ENCODE data around the gene SPSB4. TPM values are rescaled to one million over a fixed set of nuclear protein-coding genes. Genes with fewer than 3 reads are reported as not detected.
A peak's percentile ranks its signal among the peaks of the same experiment; 100 is the strongest.

Gene SPSB4
- total RNA-seq: 10 to 100 TPM; 18.2 to 48.1 TPM

GRCh38 chr3:141050576-141051442 lies at the start of gene SPSB4:
SPSB4 (plus strand) TSS chr3:141051347; CDS start chr3:141066105, 14,758 bp downstream.
- Histone ChIP-seq H3K27me3 (no peaks in the 10 kb centered on the region), H3K27ac (peak within 1 kb of the TSS; percentile 71 to 92 (median 81)), H3K9me3 (no peaks in the 10 kb centered on the region), H3K4me3 (peak within 1 kb of the TSS; percentile 14 to 30), H3K4me1 (peaks cover 46% of the 10 kb centered on the region), H3K36me3 (replicated peaks in 1 of 2; ENCODE audit: insufficient read depth in 1 of 2, low read depth in 2 of 2) (no peaks in the 10 kb centered on the region)
- DNase-seq (peak; percentile 90 to 92 (median 92)), ATAC-seq (peak; percentile 93)
- intact Hi-C loops (cut with DNase I): no loop called here
- TF ChIP-seq POLR2A (IDR thresholded peaks at IDR 0.05) (peak; percentile 59 to 83 (median 61)), CTCF (IDR thresholded peaks at IDR 0.05) (peak; percentile 18 to 83 (median 64))
- 6 to 30% methylated on average over 17 to 58 of the region's 68 CpGs for WGBS, 2 donors

GRCh38 chr3:141006344-141006743 lies 44.8 kb upstream of the SPSB4 start:
- no peaks in the 10 kb centered on the region for H3K9me3 ChIP-seq
- H3K4me1 ChIP-seq: no peaks in the 10 kb centered on the region
- no peaks in the 10 kb centered on the region for H3K27me3 ChIP-seq
- 93 to 96% methylated on average over 1 of the region's 1 CpG for WGBS, 2 donors
- TF ChIP-seq POLR2A (IDR thresholded peaks at IDR 0.05) (no peak), CTCF (IDR thresholded peaks at IDR 0.05) (no peak)
- H3K36me3 ChIP-seq (replicated peaks in 1 of 2; ENCODE audit: insufficient read depth in 1 of 2, low read depth in 2 of 2): no peaks in the 10 kb centered on the region
- H3K27ac ChIP-seq: no peak overlapping the region
- intact Hi-C loops (cut with DNase I): no loop called here
- ATAC-seq (no peak), DNase-seq (no peak)
- no peak overlapping the region for H3K4me3 ChIP-seq

- intact Hi-C loops (cut with DNase I): no loop called here
- WGBS, 2 donors: 65 to 79% methylated on average over 3 of the region's 3 CpGs
- TF ChIP-seq CTCF (IDR thresholded peaks at IDR 0.05): no peak
- no peak for TF ChIP-seq POLR2A (IDR thresholded peaks at IDR 0.05)
- Histone ChIP-seq H3K4me1 (no peaks in the 10 kb centered on the region), H3K27me3 (no peaks in the 10 kb centered on the region), H3K4me3 (no peak overlapping the region), H3K27ac (no peak overlapping the region), H3K9me3 (no peaks in the 10 kb centered on the region), H3K36me3 (replicated peaks in 1 of 2; ENCODE audit: insufficient read depth in 1 of 2, low read depth in 2 of 2) (no peaks in the 10 kb centered on the region)
- ATAC-seq (no peak), DNase-seq (no peak)
Observed at GRCh38 chr3:141009496-141009895, 41.7 kb upstream of the SPSB4 start.

- DNase-seq: peak; percentile 80 to 87 (median 83)
- intact Hi-C loops (cut with DNase I): loop anchor here (5.0 kb wide), 1 partner anchor 176 kb away; no protein-coding TSS in a partner anchor
- Histone ChIP-seq H3K4me1 (no peaks in the 10 kb centered on the region), H3K27me3 (no peaks in the 10 kb centered on the region), H3K27ac (no peak overlapping the region), H3K4me3 (no peak overlapping the region), H3K9me3 (no peaks in the 10 kb centered on the region), H3K36me3 (replicated peaks in 1 of 2; ENCODE audit: insufficient read depth in 1 of 2, low read depth in 2 of 2) (no peaks in the 10 kb centered on the region)
- no peak for TF ChIP-seq POLR2A (IDR thresholded peaks at IDR 0.05)
- TF ChIP-seq CTCF (IDR thresholded peaks at IDR 0.05): peak; percentile 65 to 85 (median 75)
- ATAC-seq: peak; percentile 74
- WGBS, 2 donors: 17 to 23% methylated on average over 9 to 13 of the region's 13 CpGs
Observed at GRCh38 chr3:141011232-141011996, 39.7 kb upstream of the SPSB4 start.

Data from body of pancreas (tissue), 4 donors.